COLO829 (cell line): ENCODE data around the gene MANBA.
"Not testable (repeated sequence)": the region's sequence is repeated elsewhere in the genome, so short reads cannot be mapped to it uniquely, and the experiment has no call there.

ENCODE experiments used
- DNase-seq: peaks from one replicate; pipeline ENCODE4 v3.0.0; 2012; ENCODE audit warnings: low spot score

The MANBA gene

DNA sequence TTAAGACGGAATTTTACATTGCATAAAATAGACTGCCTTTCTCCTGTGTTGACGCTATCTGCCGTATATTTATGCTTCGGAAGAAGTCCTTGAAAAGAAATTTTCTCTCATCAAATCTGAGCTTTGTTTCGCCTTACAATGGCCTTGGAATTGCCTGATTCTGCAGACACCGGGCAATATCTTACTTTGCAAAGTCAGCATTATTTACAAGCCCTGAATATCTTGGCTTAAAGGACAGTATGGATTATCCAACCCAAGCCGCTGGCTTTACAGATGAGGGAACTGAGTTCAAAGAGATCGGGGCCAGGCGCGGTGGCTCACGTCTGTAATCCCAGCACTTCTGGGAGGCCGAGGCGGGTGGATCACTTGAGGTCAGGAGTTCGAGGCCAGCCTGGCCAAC lies 1.1 kb upstream of the MANBA start:
- no peak for DNase-seq

- no peak for DNase-seq
These were observed 531 bp upstream of the MANBA start for GRCh38 chr4:102761296-102761701.

- DNase-seq = peak; percentile 54
These were observed 730 bp downstream of the MANBA start for GRCh38 chr4:102759831-102760644.

DNA sequence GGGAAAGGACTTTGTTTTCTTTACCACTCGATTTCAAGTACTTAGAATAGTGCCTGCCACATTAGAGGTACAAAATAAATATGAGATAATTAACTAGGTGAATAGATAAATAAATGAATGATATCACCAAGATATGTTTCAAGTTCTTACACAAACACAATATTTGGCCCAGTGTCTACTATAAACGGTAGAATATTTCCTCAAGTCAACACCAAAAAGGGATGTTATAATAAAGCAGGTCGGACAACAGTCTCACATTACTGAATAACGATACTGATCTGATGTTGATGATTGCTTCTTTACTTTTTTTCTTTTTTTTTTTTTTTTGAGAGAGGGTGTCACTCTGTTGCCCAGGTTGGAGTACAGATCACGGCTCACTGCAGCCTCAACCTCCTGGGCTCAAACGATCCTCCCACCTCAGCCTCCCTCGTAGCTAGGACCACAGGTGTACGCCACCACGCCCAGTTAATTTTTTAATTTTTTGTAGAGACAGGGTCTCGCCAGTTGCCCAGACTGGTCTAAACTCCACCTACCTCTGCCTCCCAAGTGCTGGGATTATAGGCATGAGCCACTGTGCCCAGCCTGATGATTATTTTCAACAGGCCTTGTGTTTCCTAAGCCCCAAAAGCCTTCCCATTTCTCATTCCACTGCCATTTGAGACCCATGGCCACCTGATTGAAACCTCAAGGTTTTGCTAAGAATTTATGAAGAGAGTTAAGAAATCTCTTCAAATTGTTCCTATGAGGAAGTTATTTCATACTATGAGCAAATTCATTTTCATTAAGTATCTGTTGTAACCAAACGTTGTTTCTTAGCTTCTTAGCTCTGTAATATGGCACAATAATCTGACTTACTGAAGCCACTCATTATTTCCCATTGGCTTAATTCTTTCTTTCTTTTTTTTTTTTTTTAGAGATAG lies 2.3 kb downstream of the MANBA start:
- DNase-seq = no peak

GRCh38 chr4:102757681-102758080 lies 3.1 kb downstream of the MANBA start:
- DNase-seq = no peak

GRCh38 chr4:102754044-102754443 lies 6.7 kb downstream of the MANBA start:
- DNase-seq = no peak

- DNase-seq = no peak
These were observed 8.8 kb downstream of the MANBA start for GRCh38 chr4:102751941-102752340.

GRCh38 chr4:102743352-102743751 lies 17.4 kb downstream of the MANBA start:
- not testable (repeated sequence) for DNase-seq

DNA sequence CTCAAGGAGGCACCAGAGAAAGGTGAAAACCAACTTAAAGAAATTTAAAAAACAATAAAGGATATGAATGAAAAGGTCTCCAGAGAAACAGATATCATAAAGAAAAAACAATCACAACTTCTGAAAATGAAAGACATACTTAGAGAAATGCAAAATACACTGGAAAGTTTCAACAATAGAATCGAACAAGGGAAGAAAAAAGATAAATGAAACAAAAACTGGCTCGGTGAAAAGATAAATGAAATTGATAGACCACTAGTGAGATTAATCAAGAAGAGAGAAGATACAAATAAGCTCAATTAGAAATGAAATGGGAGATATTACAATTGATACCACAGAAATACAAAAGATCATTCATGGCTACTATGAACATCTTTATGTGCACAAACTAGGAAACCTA lies 22.0 kb downstream of the MANBA start:
- DNase-seq = not testable (repeated sequence)

DNA sequence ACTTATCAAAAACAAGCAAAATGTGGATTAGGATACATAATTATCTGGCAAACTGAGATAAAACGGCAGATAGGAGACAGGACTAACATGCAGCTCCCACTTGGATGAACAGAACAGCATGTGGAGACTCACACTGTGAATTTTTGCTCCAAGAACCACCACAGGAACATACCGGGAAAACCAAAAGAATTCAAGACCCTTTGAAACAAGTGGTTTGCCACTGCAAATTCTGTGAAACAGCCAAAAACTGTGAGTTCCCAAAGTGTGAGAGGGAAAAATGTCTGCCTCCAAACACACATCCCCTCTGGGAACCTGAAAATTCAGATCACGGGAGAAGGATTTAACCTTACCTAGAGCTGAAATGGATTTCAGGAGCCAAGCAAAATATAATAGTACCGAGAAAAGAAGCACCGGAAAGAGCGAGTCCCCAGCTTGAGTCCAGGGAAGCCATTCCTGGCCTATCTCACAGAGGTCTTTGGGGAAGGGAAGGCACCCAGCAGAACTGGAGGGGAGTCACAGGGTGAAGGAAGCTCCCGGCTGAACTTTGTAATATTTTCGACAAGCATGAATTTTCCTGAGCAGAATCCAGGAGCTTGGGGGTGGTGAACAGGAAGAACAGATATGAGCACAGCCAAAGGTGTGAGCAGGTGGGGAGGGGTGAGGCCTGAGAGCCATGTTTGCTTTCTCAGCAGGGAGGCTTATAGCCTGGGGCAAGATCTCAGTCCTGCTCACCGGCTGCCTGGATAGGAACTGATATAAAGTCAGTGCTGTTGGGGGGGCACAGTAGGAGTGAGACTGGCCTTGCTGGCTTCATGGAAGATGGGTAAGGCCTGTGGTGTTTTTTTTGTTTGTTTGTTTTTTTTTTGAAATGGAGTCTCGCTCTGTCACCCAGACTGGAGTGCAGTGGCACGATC lies 23.9 kb downstream of the MANBA start:
- no peak for DNase-seq

DNA sequence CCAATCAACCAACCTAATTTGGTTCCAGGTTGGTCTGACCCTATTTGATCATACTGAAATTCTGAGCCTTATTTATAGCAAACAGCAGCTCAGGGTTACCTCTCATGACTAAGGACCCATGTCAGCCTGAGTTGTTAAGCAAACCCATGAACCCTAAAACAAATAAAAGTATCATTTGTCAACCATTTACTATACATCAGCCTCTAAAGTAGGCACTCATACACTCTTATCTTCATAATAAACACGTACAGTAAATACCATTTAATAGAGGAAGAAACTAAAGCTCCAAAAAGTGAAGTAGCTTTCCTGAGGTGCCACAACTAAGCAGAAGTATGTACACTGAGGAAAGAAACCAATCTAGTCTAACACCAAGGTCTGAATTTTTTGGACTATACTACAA lies 25.2 kb downstream of the MANBA start:
- DNase-seq = no peak

- no peak for DNase-seq
These were observed 26.0 kb downstream of the MANBA start for GRCh38 chr4:102734591-102735385.

DNA sequence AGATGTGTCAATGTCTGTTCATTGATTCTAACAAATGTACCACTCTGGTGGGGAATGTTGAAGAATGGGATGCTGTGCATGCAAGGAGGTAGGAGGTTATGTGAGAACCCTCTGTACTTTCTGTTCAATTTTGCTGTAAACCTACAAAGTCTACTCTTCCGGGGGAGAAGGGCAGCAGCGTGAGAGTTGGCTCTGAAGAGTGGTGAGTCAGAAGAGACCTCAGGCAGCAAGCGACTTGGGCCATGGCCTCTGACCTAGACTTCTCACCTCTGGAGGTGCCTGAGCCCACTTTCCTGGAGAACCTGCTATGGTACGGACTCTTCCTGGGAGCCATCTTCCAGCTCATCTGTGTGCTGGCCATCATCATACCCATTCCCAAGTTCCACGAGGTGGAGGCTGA lies 26.7 kb downstream of the MANBA start:
- DNase-seq = no peak

DNA sequence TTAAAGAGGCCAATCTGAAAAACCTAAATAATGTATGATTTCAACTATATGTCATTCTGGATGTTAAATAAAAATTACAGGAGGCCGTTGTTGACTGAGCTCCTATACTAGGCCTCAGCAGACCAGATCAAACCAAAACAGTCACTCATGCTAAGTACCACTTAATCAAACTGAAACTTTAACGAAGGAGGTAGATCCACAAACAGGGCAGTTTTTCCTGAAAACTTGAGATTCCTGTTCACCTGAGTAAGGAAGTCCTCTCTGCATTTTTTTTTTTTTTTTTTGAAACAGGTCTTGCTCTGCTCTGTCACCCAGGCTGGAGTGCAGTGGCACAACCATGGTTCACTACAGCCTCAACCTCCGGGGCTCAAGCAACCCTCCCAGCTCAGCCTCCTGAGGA lies 27.7 kb downstream of the MANBA start:
- no peak for DNase-seq

DNA sequence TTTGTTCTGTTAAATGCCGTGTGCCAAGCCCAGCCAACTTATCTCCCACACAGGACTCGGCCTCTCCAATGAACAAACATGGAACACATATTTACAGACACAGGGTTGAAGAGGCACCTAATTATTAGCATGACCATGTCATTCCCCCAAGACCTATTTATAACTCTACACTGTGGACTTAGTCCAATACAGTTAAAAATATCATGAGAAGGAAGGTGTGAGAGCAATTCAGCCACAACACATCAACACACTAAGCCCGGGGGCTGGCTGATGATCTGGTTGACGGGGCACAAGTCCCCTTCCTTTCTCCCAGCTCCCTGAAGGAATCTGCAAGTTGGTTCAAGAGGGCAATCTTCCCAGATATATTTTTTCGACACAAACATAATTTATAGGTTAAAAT lies 28.1 kb downstream of the MANBA start:
- no peak for DNase-seq

DNA sequence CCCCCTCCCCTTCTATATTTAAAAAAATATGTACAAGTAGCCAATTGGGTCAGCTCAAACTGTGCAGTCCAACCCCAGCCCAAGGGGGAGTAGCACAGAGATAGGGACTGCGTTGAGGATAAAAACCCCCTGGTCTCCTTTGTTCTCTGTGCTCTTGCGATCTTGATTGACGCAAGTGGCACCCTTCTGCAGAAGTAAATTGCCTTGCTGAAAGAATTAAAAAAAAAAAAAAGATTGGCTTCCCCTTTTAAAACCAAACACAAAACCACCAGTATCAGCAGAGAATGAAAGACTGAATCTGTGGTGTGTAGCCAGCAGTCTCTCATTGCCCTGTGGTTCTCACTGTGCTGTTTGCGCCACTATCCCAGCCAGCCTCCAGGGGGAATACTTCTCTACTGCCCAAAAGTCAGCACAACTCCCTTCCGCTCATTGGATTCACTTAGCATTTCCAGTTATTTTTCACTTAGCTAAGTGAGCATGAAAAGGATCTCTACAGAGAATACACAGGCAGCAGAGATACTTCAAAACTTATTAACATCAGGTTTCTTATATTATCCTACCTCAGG lies 29.7 kb downstream of the MANBA start:
- no peak for DNase-seq

- not testable (repeated sequence) for DNase-seq
These were observed 31.3 kb downstream of the MANBA start for GRCh38 chr4:102729486-102729885.

DNA sequence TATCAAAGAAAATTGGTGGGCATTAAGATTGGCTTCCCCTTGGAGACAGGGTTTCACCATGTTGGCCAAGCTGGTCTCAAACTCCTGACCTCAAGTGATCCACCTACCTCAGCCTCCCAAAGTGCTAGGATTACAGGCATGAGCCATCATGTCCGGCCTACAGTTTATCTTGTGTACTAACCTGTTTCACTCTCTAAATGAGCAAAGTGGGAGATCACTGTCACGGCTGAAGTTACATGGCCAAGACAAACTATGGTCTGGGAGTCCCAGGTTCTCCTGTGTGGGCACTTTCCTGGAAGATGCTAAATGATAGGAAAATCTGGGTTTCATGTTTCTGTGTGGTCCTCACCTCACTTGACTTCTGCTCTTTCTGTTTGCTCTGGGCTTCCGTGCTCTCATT lies 33.8 kb downstream of the MANBA start:
- not testable (repeated sequence) for DNase-seq

- no peak for DNase-seq
These were observed 34.7 kb downstream of the MANBA start for GRCh38 chr4:102726068-102726467.

GRCh38 chr4:102725229-102725628 lies 35.5 kb downstream of the MANBA start:
- DNase-seq = no peak

DNA sequence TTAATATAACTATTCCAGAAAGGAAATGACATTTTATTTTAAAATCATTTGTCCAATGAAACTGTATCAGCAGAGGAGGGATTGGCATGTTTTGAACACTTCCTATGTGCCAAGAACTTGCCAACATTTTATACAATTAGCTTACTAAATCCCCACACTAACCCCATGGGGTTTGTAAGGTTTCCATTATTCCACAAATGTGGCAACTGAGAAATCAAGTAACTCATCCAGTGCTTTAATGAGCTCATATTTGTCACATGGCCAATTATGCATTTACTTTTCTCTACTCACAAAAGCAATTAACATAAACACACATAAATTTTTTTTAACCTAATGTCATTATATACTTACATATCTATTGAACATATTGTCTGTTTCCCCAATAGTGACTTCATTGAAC lies 37.3 kb downstream of the MANBA start:
- DNase-seq = no peak
